Esophagus muscularis mucosa (tissue), 4 donors: ENCODE results near the gene ENG. TPM values are rescaled to one million over a fixed set of nuclear protein-coding genes. Genes with fewer than 3 reads are reported as not detected.
"Not testable (repeated sequence)": the region's sequence is repeated elsewhere in the genome, so short reads cannot be mapped to it uniquely, and the experiment has no call there.

Source experiments
- DNase-seq: peaks from one replicate; pipeline ENCODE4 v3.0.0-alpha.2; 2017; ENCODE audit errors: extremely low spot score
- H3K27ac ChIP-seq, 4 donors: fragments of 200-600 bp; sonication (generic); replicated peaks in 1 of 4; 1 replicate in 3 of 4; 2 replicates in 1 of 4; pipeline ENCODE4 v1.5.1; 2016 to 2019; ENCODE audit warnings: mild to moderate bottlenecking in 1 of 4
- H3K27me3 ChIP-seq, 4 donors: fragments of 200-600 bp; sonication (generic); one replicate each; pipeline versions ENCODE4 v1.5.1 to v1.6.0; 2016 to 2019
- H3K36me3 ChIP-seq, 4 donors: fragments of 200-600 bp; sonication (generic); one replicate each; pipeline ENCODE4 v1.5.1; 2016 to 2019
- H3K4me1 ChIP-seq, 4 donors: fragments of 200-600 bp; sonication (generic); one replicate each; pipeline ENCODE4 v1.5.1; 2016 to 2019
- H3K4me3 ChIP-seq, 4 donors: fragments of 200-600 bp; sonication (generic); 1 replicate in 2 of 4; 2 replicates in 2 of 4; pipeline ENCODE4 v1.5.1; 2016 to 2019; ENCODE audit warnings: mild to moderate bottlenecking in 4 of 4, moderate library complexity in 1 of 4
- H3K9me3 ChIP-seq, 4 donors: fragments of 200-600 bp; sonication (generic); 1 replicate in 3 of 4; 2 replicates in 1 of 4; pipeline ENCODE4 v1.5.1; 2016 to 2019
- CTCF ChIP-seq, 3 experiments: fragments of 200-600 bp in 2 of 3; fragments of 450-650 bp in 1 of 3; sonication (generic) in 2 of 3; IDR thresholded peaks; one replicate each; pipeline ENCODE4 v1.5.1; 2017 to 2019; ENCODE audit warnings: antibody characterized with exemption in 3 of 3, mild to moderate bottlenecking in 2 of 3, moderate library complexity in 1 of 3
- EP300 ChIP-seq: sonication (generic); formaldehyde crosslinking; IDR thresholded peaks from one replicate; pipeline ENCODE4 v1.6.1; 2017; ENCODE audit warnings: antibody characterized with exemption
- POLR2A ChIP-seq: fragments of 450-650 bp; IDR thresholded peaks from one replicate; pipeline ENCODE4 v1.6.1; 2017; ENCODE audit warnings: antibody characterized with exemption, moderate library complexity, mild to moderate bottlenecking, low read depth
- POLR2AphosphoS5 ChIP-seq, 2 donors: sonication (generic); formaldehyde crosslinking; IDR thresholded peaks; one replicate each; pipeline ENCODE4 v1.6.1; 2017; ENCODE audit warnings: antibody characterized with exemption in 2 of 2
- WGBS: methylation state at CpG from one replicate; pipeline ENCODE4 v1.1.5; 2018; 5-methylcytosine and 5-hydroxymethylcytosine counted together
- intact Hi-C: fragments of 100-400 bp; cut with DNase I; formaldehyde crosslinking; loops from one replicate; pipeline ENCODE4 v1.15.1; 2023
- total RNA-seq, 4 donors: library from RNA; depleted of rRNA; stranded (reverse); fragments of >200 nt; gene quantifications; one replicate each; pipeline versions ENCODE4 v1.1.0 to v1.2.1, GENCODE V29; 2016

The ENG gene
- total RNA-seq, 4 donors from 2014 or later: 36.5 to 91.2 (median 78.3) TPM

- peak overlapping the region in 2 of 4 donors; percentile 28 to 33 for H3K27ac ChIP-seq
- WGBS: 54% methylated on average over 11 of the region's 15 CpGs
- intact Hi-C loops: no loop called here
These were observed 30.6 kb upstream of the ENG start for GRCh38 chr9:127884976-127885490.

GRCh38 chr9:127884427-127884911, 30.0 kb upstream of the ENG start:
- H3K4me1 ChIP-seq: peaks cover 10 to 28% (median 15%) of the 10 kb centered on the region in 4 donors
- WGBS: 53% methylated on average over 8 of the region's 11 CpGs
- no peak for DNase-seq
- H3K9me3 ChIP-seq: no peaks in the 10 kb centered on the region
- no peak overlapping the region for H3K4me3 ChIP-seq
- peaks cover 20 to 60% (median 49%) of the 10 kb centered on the region in 4 donors for H3K36me3 ChIP-seq
- intact Hi-C loops: no loop called here
- TF ChIP-seq CTCF (IDR thresholded peaks at IDR 0.05): no peak
- no peak for TF ChIP-seq POLR2AphosphoS5 (IDR thresholded peaks at IDR 0.05)
- no peak for TF ChIP-seq POLR2A
- no peak for TF ChIP-seq EP300
- no peaks in the 10 kb centered on the region for H3K27me3 ChIP-seq
- peak overlapping the region in 2 of 4 donors; percentile 28 to 33 for H3K27ac ChIP-seq

More at GRCh38 chr9:127884976-127885490, 30.6 kb upstream of the ENG start:
- peaks cover 10 to 28% (median 15%) of the 10 kb centered on the region in 4 donors for H3K4me1 ChIP-seq
- H3K9me3 ChIP-seq: no peaks in the 10 kb centered on the region
- no peak for TF ChIP-seq POLR2A
- peaks cover 23 to 65% (median 54%) of the 10 kb centered on the region in 4 donors for H3K36me3 ChIP-seq
- H3K4me3 ChIP-seq: no peak overlapping the region
- H3K27me3 ChIP-seq: no peaks in the 10 kb centered on the region
- no peak for DNase-seq

GRCh38 chr9:127883959-127884358, 29.5 kb upstream of the ENG start:
- no peaks in the 10 kb centered on the region for H3K9me3 ChIP-seq
- no peak for DNase-seq
- no peak overlapping the region for H3K27ac ChIP-seq
- H3K4me3 ChIP-seq: no peak overlapping the region
- 79% methylated on average over 7 of the region's 7 CpGs for WGBS
- H3K27me3 ChIP-seq: no peaks in the 10 kb centered on the region
- TF ChIP-seq EP300 (no peak), CTCF (IDR thresholded peaks at IDR 0.05) (no peak), POLR2A (no peak), POLR2AphosphoS5 (IDR thresholded peaks at IDR 0.05) (no peak)
- intact Hi-C loops: no loop called here
- peaks cover 20 to 54% (median 45%) of the 10 kb centered on the region in 4 donors for H3K36me3 ChIP-seq
- peaks cover 10 to 28% (median 15%) of the 10 kb centered on the region in 4 donors for H3K4me1 ChIP-seq

GRCh38 chr9:127881715-127882114, 27.3 kb upstream of the ENG start:
- Histone ChIP-seq H3K36me3 (peaks cover 8 to 32% (median 23%) of the 10 kb centered on the region in 4 donors), H3K4me1 (peaks cover 18 to 45% (median 32%) of the 10 kb centered on the region in 4 donors)
- H3K27me3 ChIP-seq, H3K27ac ChIP-seq, H3K9me3 ChIP-seq, DNase-seq, intact Hi-C loops, H3K4me3 ChIP-seq: not testable (repeated sequence)
- WGBS: 93% methylated on average over 3 of the region's 3 CpGs

DNA sequence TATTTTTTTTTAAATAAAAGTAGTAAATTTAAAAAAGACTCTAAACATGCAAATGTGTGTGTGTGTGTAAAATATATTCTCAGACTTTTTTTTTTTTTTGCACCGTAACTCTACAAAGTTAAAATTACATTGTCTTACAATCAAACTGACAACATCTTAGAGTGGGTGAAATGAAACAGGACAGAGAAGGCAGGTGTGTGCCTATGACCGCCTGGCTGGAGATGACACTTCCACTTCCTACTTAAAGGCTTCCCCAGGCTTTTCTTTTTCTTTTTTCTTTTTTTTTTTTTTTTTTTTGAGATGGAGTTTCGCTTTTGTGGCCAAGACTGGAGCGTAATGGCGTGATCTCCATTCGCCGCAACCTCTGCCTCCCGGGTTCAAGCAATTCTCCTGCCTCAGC, 25.7 kb upstream of the ENG start:
- DNase-seq: no peak
- H3K9me3 ChIP-seq: no peaks in the 10 kb centered on the region
- peaks cover 30 to 54% (median 43%) of the 10 kb centered on the region in 4 donors for H3K4me1 ChIP-seq
- peaks cover 0 to 16% (median 7%) of the 10 kb centered on the region in 4 donors for H3K36me3 ChIP-seq
- intact Hi-C loops: no loop called here
- TF ChIP-seq POLR2AphosphoS5 (IDR thresholded peaks at IDR 0.05) (no peak), POLR2A (no peak)
- WGBS: 79% methylated on average over 8 of the region's 8 CpGs
- no peak overlapping the region for H3K27ac ChIP-seq
- H3K27me3 ChIP-seq: no peaks in the 10 kb centered on the region
- H3K4me3 ChIP-seq: no peak overlapping the region

GRCh38 chr9:127878652-127879390, 24.4 kb upstream of the ENG start:
- intact Hi-C loops: no loop called here

More at GRCh38 chr9:127878652-127879390, 24.4 kb upstream of the ENG start:
- no peaks in the 10 kb centered on the region for H3K9me3 ChIP-seq
- peaks cover 37 to 55% (median 48%) of the 10 kb centered on the region in 4 donors for H3K4me1 ChIP-seq
- peak overlapping the region in 2 of 4 donors; percentile 84 to 87 for H3K27ac ChIP-seq
- TF ChIP-seq POLR2AphosphoS5 (IDR thresholded peaks at IDR 0.05): no peak
- TF ChIP-seq EP300: no peak
- no peak for TF ChIP-seq POLR2A
- no peak for TF ChIP-seq CTCF (IDR thresholded peaks at IDR 0.05)
- no peak for DNase-seq
- H3K4me3 ChIP-seq: no peak overlapping the region
- no peaks in the 10 kb centered on the region for H3K27me3 ChIP-seq
- H3K36me3 ChIP-seq: peaks cover 0 to 7% (median 0%) of the 10 kb centered on the region in 4 donors
- WGBS: 62% methylated on average over 8 of the region's 8 CpGs
